ENCODE data around the gene ACTL7B.

Gene ACTL7B

DNA sequence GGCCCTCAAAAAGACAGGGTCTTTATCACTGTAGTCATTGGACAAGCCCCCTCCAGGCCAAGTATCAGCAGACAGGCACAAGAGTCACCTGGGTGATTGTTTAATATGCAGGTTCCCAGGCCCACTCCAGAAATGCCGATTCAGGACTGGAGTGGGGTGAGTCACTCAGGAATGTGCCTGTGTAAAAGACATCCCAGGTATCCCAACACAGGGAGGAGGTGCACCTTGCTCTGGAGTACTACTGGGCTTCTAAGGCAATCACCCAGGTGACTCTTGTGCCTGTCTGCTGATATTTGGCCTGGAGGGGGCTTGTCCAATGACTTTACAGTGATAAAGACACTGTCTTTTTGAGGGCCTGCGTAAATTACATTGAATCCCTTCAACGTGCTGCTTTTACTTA lies 40.6 kb downstream of the ACTL7B start:
- CTCF ChIA-PET, result no interaction called here
- DNase-seq (ENCODE audit: extremely low spot score), result no peak
- TF ChIP-seq ZNF384 (IDR thresholded peaks at IDR 0.05), result no peak
- TF ChIP-seq SP1 (IDR thresholded peaks at IDR 0.05), result no peak
- no peak for TF ChIP-seq BHLHE40 (IDR thresholded peaks at IDR 0.05; ENCODE audit: borderline replicate concordance)
- POLR2A ChIA-PET, result no interaction called here

DNA sequence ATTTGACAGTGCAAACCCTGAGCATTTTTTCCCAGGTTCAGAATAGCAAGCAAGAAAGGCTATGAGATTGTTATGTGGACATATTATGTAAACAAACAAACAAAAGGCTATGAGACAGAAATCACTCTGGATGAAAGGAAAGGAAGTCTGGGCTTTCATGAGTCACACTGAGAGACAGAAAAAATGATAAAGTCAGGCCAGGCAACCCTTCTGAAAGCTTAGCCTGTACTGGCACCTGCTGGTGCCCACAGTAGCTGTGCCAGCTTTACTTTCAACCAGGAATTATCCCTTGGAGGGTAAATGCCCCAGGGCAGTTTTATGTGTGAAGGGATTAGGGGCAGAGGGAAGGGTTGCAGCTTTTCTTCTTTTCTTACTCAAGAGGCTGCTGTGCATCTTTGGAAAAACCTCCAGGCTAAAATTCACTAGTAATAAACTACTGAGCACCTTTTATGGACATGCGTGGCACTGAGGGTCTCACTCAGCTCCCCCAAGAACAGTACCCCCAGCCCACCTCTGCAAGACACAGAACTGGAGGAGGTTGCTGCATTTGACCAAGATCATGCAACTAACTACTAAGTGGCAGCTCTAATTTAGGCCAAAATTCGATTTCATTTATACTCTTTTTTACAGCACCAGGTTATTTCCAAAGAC lies 41.7 kb downstream of the ACTL7B start:
- no peak for TF ChIP-seq ARNT (IDR thresholded peaks at IDR 0.05)
- TF ChIP-seq FOXM1 (IDR thresholded peaks at IDR 0.05; ENCODE audit: borderline replicate concordance), result no peak
- TF ChIP-seq CTBP1 (IDR thresholded peaks at IDR 0.05; ENCODE audit: borderline replicate concordance), result no peak
- no peak for TF ChIP-seq ZNF384 (IDR thresholded peaks at IDR 0.05)
- TF ChIP-seq SUZ12 (IDR thresholded peaks at IDR 0.05), result no peak
- no peak for TF ChIP-seq ELF4 (IDR thresholded peaks at IDR 0.05)
- no peak for TF ChIP-seq BHLHE40 (IDR thresholded peaks at IDR 0.05; ENCODE audit: borderline replicate concordance)
- no peak for TF ChIP-seq FOXA1 (IDR thresholded peaks at IDR 0.05)
- no peak for TF ChIP-seq L3MBTL2 (conservative IDR thresholded peaks at IDR 0.05)
- no peak for TF ChIP-seq SP1 (IDR thresholded peaks at IDR 0.05)
- no peak for TF ChIP-seq HDGF (IDR thresholded peaks at IDR 0.05; ENCODE audit: borderline replicate concordance)
- no peak for TF ChIP-seq LEF1 (IDR thresholded peaks at IDR 0.05; ENCODE audit: borderline replicate concordance)
- TF ChIP-seq FOXK2 (IDR thresholded peaks at IDR 0.05), result no peak
- no peak for TF ChIP-seq NFRKB (IDR thresholded peaks at IDR 0.05)
- no peak for TF ChIP-seq TARDBP (IDR thresholded peaks at IDR 0.05)
- TF ChIP-seq, protein P1, sequence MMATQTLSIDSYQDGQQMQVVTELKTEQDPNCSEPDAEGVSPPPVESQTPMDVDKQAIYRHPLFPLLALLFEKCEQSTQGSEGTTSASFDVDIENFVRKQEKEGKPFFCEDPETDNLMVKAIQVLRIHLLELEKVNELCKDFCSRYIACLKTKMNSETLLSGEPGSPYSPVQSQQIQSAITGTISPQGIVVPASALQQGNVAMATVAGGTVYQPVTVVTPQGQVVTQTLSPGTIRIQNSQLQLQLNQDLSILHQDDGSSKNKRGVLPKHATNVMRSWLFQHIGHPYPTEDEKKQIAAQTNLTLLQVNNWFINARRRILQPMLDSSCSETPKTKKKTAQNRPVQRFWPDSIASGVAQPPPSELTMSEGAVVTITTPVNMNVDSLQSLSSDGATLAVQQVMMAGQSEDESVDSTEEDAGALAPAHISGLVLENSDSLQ (IDR thresholded peaks at IDR 0.05), result no peak
- CTCF ChIA-PET, result interaction anchor here (0.5 to 0.6 kb wide), 2 partner anchors 12 to 1048 kb away, joined by 3 to 7 read pairs; no protein-coding TSS in a partner anchor
- no peak for DNase-seq (ENCODE audit: extremely low spot score)
- POLR2A ChIA-PET, result no interaction called here

DNA sequence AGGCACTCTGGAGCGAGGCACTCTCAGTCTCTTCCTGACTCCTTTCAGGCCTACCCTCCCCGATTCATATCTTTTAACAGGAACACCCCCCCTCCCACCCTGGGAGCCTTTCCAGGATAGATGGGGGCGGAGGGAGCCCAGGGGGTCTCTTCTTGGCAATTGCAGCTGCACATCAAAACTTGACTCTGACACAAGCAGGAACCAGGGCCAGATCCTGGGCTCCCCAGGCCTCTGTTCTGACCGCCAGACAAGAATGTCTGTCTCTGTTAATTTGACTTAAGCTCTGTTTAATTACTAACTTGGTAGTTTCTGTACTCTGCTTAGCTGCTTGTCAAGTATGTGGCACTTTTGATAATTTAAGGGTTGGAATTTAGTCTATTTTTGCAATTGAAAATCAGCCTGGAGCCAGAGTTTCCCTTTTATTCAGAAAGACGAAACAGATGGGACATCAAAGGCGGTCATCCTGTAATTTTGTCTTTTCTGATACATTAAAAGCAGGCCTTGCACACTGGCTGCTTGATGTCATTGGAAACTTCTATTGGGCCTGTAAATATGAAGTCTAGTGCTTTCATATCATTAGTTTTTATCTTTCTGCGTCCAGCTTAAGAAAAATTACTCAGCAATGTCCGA lies 43.3 kb downstream of the ACTL7B start:
- ChIA-PET POLR2A (no interaction called here), CTCF (interaction anchor here (0.7 kb wide), 1 partner anchor 109 kb away, joined by 3 read pairs; no protein-coding TSS in a partner anchor)
- DNase-seq (ENCODE audit: extremely low spot score), result no peak
- no peak for TF ChIP-seq FOXM1 (IDR thresholded peaks at IDR 0.05; ENCODE audit: borderline replicate concordance)

DNA sequence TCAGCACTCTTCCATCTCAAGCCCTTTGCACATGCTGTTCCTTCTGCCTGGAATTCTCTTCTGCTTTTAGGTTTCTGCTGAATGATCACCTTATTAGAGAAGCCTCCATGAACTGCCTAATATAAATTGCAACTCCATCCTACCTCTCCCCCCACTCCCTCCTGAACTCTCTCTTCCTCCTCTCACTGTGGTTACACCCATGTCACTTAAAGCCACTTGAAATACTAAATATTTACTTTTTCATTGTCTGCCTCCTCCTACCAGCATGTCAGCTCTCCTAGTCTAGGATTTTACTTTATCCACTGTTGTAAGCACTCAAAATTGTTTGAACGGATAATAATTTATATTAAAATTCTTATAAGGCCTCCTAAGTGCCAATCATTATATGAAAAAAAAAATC lies 43.8 kb downstream of the ACTL7B start:
- ChIA-PET CTCF (no interaction called here), POLR2A (no interaction called here)
- DNase-seq (ENCODE audit: extremely low spot score), result no peak
- TF ChIP-seq LEF1 (IDR thresholded peaks at IDR 0.05; ENCODE audit: borderline replicate concordance) (no peak), ARNT (IDR thresholded peaks at IDR 0.05) (no peak), ZNF384 (IDR thresholded peaks at IDR 0.05) (no peak), SUZ12 (IDR thresholded peaks at IDR 0.05) (no peak), HDGF (IDR thresholded peaks at IDR 0.05; ENCODE audit: borderline replicate concordance) (no peak), L3MBTL2 (conservative IDR thresholded peaks at IDR 0.05) (no peak), NFRKB (IDR thresholded peaks at IDR 0.05) (no peak), BHLHE40 (IDR thresholded peaks at IDR 0.05; ENCODE audit: borderline replicate concordance) (no peak), SP1 (IDR thresholded peaks at IDR 0.05) (no peak), FOXM1 (IDR thresholded peaks at IDR 0.05; ENCODE audit: borderline replicate concordance) (no peak), CTBP1 (IDR thresholded peaks at IDR 0.05; ENCODE audit: borderline replicate concordance) (no peak), TARDBP (IDR thresholded peaks at IDR 0.05) (no peak), FOXA1 (IDR thresholded peaks at IDR 0.05) (no peak)
- TF ChIP-seq, protein P1 (IDR thresholded peaks at IDR 0.05), result no peak

DNA sequence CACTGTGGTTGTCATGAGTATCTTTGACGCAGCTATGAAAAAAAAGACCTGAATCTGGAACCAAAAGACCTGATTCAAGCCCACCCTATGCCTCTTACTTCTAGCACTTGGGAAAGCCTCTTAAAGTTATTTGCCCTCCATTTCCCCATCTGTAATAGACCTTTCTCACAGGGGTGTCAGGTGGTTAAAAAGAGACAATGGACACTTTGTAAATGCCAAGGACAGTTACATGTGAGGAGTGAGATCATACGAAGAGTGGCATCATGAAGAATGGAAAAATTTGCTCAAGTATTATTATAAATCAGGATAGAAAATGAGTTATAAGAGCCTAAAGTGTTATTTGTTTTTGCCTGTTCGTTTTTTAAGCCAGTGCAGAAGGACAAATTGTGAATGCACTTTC lies 46.5 kb downstream of the ACTL7B start:
- ChIA-PET CTCF (no interaction called here), POLR2A (no interaction called here)
- no peak for TF ChIP-seq NFRKB (IDR thresholded peaks at IDR 0.05)
- TF ChIP-seq HDGF (IDR thresholded peaks at IDR 0.05; ENCODE audit: borderline replicate concordance), result no peak
- TF ChIP-seq ZNF384 (IDR thresholded peaks at IDR 0.05), result no peak
- DNase-seq (ENCODE audit: extremely low spot score), result no peak

Data from HEK293T (cell line).